ENCODE data around the gene GCN1. TPM values are rescaled to one million over a fixed set of nuclear protein-coding genes. Genes with fewer than 3 reads are reported as not detected.

GCN1 gene
- total RNA-seq, 4 donors from 2014 or later, result 37.8 to 115 (median 50.8) TPM

- whole genome bisulfite sequencing, 2 donors, result 42 to 49% methylated on average over 9 to 13 of the region's 13 CpGs
- H3K4me3 ChIP-seq (ENCODE audit: low read depth, poor library complexity, severe bottlenecking), result no peak overlapping the region
- TF ChIP-seq POLR2A (IDR thresholded peaks at IDR 0.05) (no peak), CTCF (IDR thresholded peaks at IDR 0.05) (no peak)
- DNase-seq (ENCODE audit: low spot score in 2 of 2), result no peak
- intact Hi-C loops (cut with DNase I; ENCODE audit: low total_unique reads), result no loop called here
Observed at GRCh38 chr12:120225852-120226640, 31.5 kb upstream of the GCN1 start.

- TF ChIP-seq POLR2A (IDR thresholded peaks at IDR 0.05) (no peak), CTCF (IDR thresholded peaks at IDR 0.05) (no peak)
- intact Hi-C loops (cut with DNase I; ENCODE audit: low total_unique reads), result no loop called here
- 30 to 33% methylated on average over 9 of the region's 9 CpGs for WGBS, 2 donors
- DNase-seq (ENCODE audit: low spot score in 2 of 2), result no peak
- no peak overlapping the region for H3K4me3 ChIP-seq (ENCODE audit: low read depth, poor library complexity, severe bottlenecking)
Observed at GRCh38 chr12:120225200-120225558, 30.7 kb upstream of the GCN1 start.

DNA sequence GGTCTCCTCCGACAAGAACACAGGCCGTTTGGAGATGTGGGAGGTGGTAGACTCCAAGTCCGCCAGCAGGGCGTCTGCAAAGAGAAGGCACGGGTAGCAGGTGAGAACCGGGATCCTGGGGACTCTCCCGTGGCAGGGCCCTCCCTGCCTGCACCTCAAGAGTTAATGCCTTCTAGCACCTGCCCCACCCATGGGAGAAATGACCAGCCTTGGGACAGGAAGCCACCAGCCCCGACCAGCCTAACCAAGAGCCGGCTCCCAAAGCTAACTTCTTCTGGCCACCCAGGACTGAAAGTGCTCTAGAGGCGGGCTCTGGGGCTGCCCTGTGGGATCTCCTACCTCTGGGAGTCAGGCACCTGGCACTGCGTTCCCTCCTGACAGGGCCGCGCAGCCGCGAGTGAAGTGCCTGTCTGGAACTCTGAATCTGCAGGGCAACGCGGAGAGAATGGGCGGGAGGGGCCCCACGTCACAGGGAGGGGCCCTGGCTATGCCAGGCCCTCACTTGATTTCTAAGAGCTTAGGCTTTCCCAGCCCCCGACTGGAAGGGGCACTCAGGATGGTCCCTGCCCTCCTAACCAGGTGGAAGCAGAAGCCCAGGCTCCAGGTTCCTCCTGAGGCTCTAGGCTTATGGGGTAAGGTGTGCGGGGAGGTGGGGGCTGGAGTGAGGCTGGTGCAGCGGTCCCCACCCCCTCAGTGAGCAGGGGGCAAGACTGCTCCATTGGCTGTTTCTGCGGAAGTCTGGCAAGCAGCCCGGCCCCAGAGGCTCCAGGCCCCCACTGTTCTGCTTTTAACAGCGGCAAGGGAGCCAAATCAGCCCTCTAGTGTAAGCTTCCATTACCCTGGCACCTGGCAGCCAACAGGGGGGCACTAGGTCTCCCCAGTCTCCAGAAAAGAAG lies 30.0 kb upstream of the GCN1 start:
- WGBS, 2 donors, result 30 to 42% methylated on average over 21 to 22 of the region's 25 CpGs
- TF ChIP-seq POLR2A (IDR thresholded peaks at IDR 0.05) (no peak), CTCF (IDR thresholded peaks at IDR 0.05) (no peak)
- H3K4me3 ChIP-seq (ENCODE audit: low read depth, poor library complexity, severe bottlenecking), result no peak overlapping the region
- no peak for DNase-seq (ENCODE audit: low spot score in 2 of 2)
- intact Hi-C loops (cut with DNase I; ENCODE audit: low total_unique reads), result no loop called here

- no peak for DNase-seq (ENCODE audit: low spot score in 2 of 2)
- TF ChIP-seq CTCF (IDR thresholded peaks at IDR 0.05), result no peak
- no peak for TF ChIP-seq POLR2A (IDR thresholded peaks at IDR 0.05)
- intact Hi-C loops (cut with DNase I; ENCODE audit: low total_unique reads), result no loop called here
- H3K4me3 ChIP-seq (ENCODE audit: low read depth, poor library complexity, severe bottlenecking), result no peak overlapping the region
- WGBS, 2 donors, result 82 to 86% methylated on average over 17 to 19 of the region's 19 CpGs
Observed at GRCh38 chr12:120223458-120224303, 29.2 kb upstream of the GCN1 start.

GRCh38 chr12:120222288-120222832 lies 27.8 kb upstream of the GCN1 start:
- 88 to 89% methylated on average over 12 of the region's 12 CpGs for WGBS, 2 donors
- intact Hi-C loops (cut with DNase I; ENCODE audit: low total_unique reads), result no loop called here
- no peak for DNase-seq (ENCODE audit: low spot score in 2 of 2)
- TF ChIP-seq POLR2A (IDR thresholded peaks at IDR 0.05) (no peak), CTCF (IDR thresholded peaks at IDR 0.05) (no peak)
- H3K4me3 ChIP-seq (ENCODE audit: low read depth, poor library complexity, severe bottlenecking), result no peak overlapping the region
